ENCODE measurements around the gene RASSF9.
A peak's percentile ranks its signal among the peaks of the same experiment; 100 is the strongest.

The RASSF9 gene

GRCh38 chr12:85836197-85837090, at the start of gene RASSF9:
Gene RASSF9, minus strand, starts transcription at chr12:85836409. Its CDS starts 208 bp downstream, at chr12:85836201.
- H3K4me3 ChIP-seq (ENCODE audit: low read depth, low read length) = no peak within 1 kb of the TSS
- H3K27me3 ChIP-seq (ENCODE audit: insufficient read depth, low read depth, severe bottlenecking) = no peaks in the 10 kb centered on the region
- DNase-seq = no peak
- no peaks in the 10 kb centered on the region for H3K9me3 ChIP-seq (ENCODE audit: severe bottlenecking)
- no peaks in the 10 kb centered on the region for H3K36me3 ChIP-seq
- H3K27ac ChIP-seq = no peak within 1 kb of the TSS
- no peak for TF ChIP-seq CTCF (IDR thresholded peaks at IDR 0.05; ENCODE audit: low read depth, low read length)

GRCh38 chr12:85883763-85884162, 47.6 kb upstream of the RASSF9 start:
- no peak for TF ChIP-seq CTCF (IDR thresholded peaks at IDR 0.05; ENCODE audit: low read depth, low read length)
- H3K27ac ChIP-seq = no peak overlapping the region
- no peak overlapping the region for H3K4me3 ChIP-seq (ENCODE audit: low read depth, low read length)
- no peaks in the 10 kb centered on the region for H3K36me3 ChIP-seq
- H3K9me3 ChIP-seq (ENCODE audit: severe bottlenecking) = no peaks in the 10 kb centered on the region
- DNase-seq = no peak
- H3K27me3 ChIP-seq (ENCODE audit: insufficient read depth, low read depth, severe bottlenecking) = no peaks in the 10 kb centered on the region

DNA sequence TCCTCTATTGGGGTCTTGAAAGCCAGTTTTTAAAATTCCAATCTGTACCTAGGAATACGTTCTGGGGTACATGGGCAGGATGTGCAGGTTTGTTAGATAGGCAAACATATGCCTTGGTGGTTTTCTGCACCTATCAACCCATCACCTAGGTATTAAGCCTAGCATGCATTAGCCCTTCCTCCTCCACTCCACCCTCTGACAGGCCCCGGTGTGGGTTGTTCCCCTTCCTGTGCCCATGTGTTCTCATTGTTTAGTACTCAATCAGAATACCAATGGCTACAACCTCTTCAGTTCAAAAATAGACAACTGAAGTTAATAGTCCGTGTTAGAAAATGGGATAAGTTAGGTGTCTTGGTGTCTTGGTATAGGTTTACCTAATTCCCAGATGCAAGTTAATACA, 41.2 kb upstream of the RASSF9 start:
- Histone ChIP-seq H3K4me3 (ENCODE audit: low read depth, low read length) (no peak overlapping the region), H3K27me3 (ENCODE audit: insufficient read depth, low read depth, severe bottlenecking) (no peaks in the 10 kb centered on the region), H3K9me3 (ENCODE audit: severe bottlenecking) (no peaks in the 10 kb centered on the region), H3K36me3 (no peaks in the 10 kb centered on the region), H3K27ac (no peak overlapping the region)
- TF ChIP-seq CTCF (IDR thresholded peaks at IDR 0.05; ENCODE audit: low read depth, low read length) = no peak
- DNase-seq = no peak

DNA sequence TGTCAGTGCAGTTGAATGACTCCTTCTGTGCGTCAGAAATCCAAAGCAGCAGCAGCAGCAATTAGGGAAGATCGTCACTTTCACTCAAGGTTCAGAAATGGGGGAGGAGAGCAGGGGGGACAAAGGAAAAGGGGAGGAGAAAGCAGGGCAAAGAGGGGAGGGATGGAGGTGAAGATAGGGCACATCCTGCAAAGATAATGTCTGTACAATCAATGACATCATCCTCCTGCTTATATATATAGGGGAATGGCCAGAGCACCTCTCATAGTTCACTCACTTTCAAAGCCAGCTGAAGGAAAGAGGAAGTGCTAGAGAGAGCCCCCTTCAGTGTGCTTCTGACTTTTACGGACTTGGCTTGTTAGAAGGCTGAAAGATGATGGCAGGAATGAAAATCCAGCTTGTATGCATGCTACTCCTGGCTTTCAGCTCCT, 37.8 kb upstream of the RASSF9 start, which contains the start of gene NTS:
Gene NTS (plus strand): TSS at position 265 of the 431 bp plus-strand sequence. CDS start 109 bp downstream, at position 374.
- Histone ChIP-seq H3K27ac (no peak within 1 kb of the TSS), H3K4me3 (ENCODE audit: low read depth, low read length) (no peak within 1 kb of the TSS), H3K27me3 (ENCODE audit: insufficient read depth, low read depth, severe bottlenecking) (no peaks in the 10 kb centered on the region), H3K9me3 (ENCODE audit: severe bottlenecking) (no peaks in the 10 kb centered on the region), H3K36me3 (no peaks in the 10 kb centered on the region)
- TF ChIP-seq CTCF (IDR thresholded peaks at IDR 0.05; ENCODE audit: low read depth, low read length) = no peak
- no peak for DNase-seq

DNA sequence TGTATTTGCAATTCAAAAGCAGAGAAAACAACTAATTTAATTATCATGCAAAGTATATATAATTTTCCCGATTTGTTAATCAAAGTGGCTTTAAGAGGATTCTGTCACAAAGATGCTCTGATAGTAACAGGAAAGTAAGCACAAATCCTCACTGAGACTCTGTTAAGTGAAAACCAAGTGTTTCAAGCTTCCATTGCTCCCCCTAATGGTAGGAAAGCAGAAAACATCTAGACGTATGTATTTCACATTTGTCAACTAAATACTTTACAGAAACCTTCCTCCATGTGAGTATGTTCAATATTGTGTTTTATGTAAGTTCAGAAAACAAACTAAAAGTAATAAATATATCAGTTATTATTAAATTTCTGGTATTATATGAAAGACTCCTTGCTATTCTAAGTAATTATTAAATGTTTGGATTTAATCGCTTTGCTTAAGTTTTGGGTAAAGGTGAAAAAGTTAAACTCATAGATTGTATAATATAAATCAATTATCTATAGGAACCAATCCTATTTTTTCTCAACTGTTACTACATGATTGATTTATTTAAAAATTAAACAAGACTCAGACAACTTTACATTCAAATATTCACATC, 36.4 kb upstream of the RASSF9 start:
- Histone ChIP-seq H3K27ac (no peak overlapping the region), H3K36me3 (no peaks in the 10 kb centered on the region), H3K4me3 (ENCODE audit: low read depth, low read length) (no peak overlapping the region), H3K9me3 (ENCODE audit: severe bottlenecking) (no peaks in the 10 kb centered on the region), H3K27me3 (ENCODE audit: insufficient read depth, low read depth, severe bottlenecking) (no peaks in the 10 kb centered on the region)
- no peak for DNase-seq
- TF ChIP-seq CTCF (IDR thresholded peaks at IDR 0.05; ENCODE audit: low read depth, low read length) = peak; percentile 58

All from WERI-Rb-1 (cell line).